Measurements from ENCODE around the gene SHISA2. TPM values are rescaled to one million over a fixed set of nuclear protein-coding genes. Genes with fewer than 3 reads are reported as not detected.

Gene SHISA2
- total RNA-seq, 3 donors from 2014 or later (not counting 1 experiment from before 2014, with no cell fraction given) = 0.11 TPM; not detected in 2

GRCh38 chr13:26007261-26008125 lies 44.3 kb downstream of the SHISA2 start:
- Mint-ChIP-seq H3K4me1 (peaks cover 0 to 3% of the 10 kb centered on the region in 2 donors), H3K4me3 (no peak overlapping the region), H3K9me3 (peaks cover 0 to 2% of the 10 kb centered on the region in 2 donors), H3K27ac (no peak overlapping the region), H3K27me3 (ENCODE audit: low read depth in 2 of 2) (peaks cover 24 to 40% of the 10 kb centered on the region in 2 donors), H3K36me3 (peaks cover 7% of the 10 kb centered on the region)
- DNase-seq (no peak), ATAC-seq (no peak)
- H3K27ac ChIP-seq (ENCODE audit: low read length) = no peak overlapping the region
- 100% methylated on average over 1 of the region's 1 CpG for WGBS (ENCODE audit: insufficient coverage)
- H3K4me1 ChIP-seq (ENCODE audit: control insufficient read depth, insufficient read depth, low read length) = peaks cover 8% of the 10 kb centered on the region
- intact Hi-C loops (cut with micrococcal nuclease) = no loop called here
- no peak for TF ChIP-seq CTCF (IDR thresholded peaks at IDR 0.05)
- no peaks in the 10 kb centered on the region for H3K9me3 ChIP-seq (ENCODE audit: control insufficient read depth, insufficient read depth, low read length)
- no peak overlapping the region for H3K4me3 ChIP-seq (ENCODE audit: low read length)
- no peaks in the 10 kb centered on the region for H3K36me3 ChIP-seq (ENCODE audit: control insufficient read depth, insufficient read depth, low read length)
- H3K27me3 ChIP-seq (ENCODE audit: control insufficient read depth, insufficient read depth, low read length) = peaks cover 5% of the 10 kb centered on the region

Other genes starting within 250 kb of the SHISA2 start
- gene RNF6, start 170.3 kb upstream of the SHISA2 start, total RNA-seq = 10 to 100 TPM; 49.8 to 62.3 (median 52.6) TPM
- gene CDK8, start 202.1 kb upstream of the SHISA2 start, total RNA-seq = 10 to 100 TPM in 2 of 3 donors, 1 to 10 TPM in 1; 10.0 to 13.1 (median 10.9) TPM

Measured in natural killer cell (primary cell).